HEK293 (cell line): ENCODE results near the gene EED.

Source experiments
- CTCF ChIA-PET: fragments of 350-600 bp; formaldehyde crosslinking; extraction: SDS; loops from one replicate; lab custom pipeline; 2021; ENCODE audit warnings: antibody characterized with exemption; lab: Yijun Ruan, JAX
- POLR2A ChIA-PET: fragments of 300-600 bp; formaldehyde crosslinking; extraction: SDS; loops from one replicate; lab custom pipeline; 2020; ENCODE audit warnings: antibody characterized with exemption, inconsistent platforms; lab: Yijun Ruan, JAX
- H3K27ac ChIP-seq: fragments of 200-500 bp; sonication (Bioruptor generic); 2 replicates; pipeline ENCODE4 v1.5.1; 2014; ENCODE audit warnings: low read depth, low read length, control low read depth, inconsistent platforms; ENCODE audit errors: extremely low read depth
- H3K36me3 ChIP-seq, 2 experiments: fragments of 200-500 bp in 1 of 2; sonication (Bioruptor generic) in 1 of 2; 1 replicate in 1 of 2; 2 replicates in 1 of 2; pipeline ENCODE4 v1.5.1; 2014 to 2017; ENCODE audit warnings: inconsistent platforms in 2 of 2, low read length in 2 of 2; ENCODE audit not compliant: control insufficient read depth in 2 of 2, insufficient read depth in 1 of 2
- H3K4me1 ChIP-seq: fragments of 200-500 bp; sonication (Bioruptor generic); 2 replicates; pipeline ENCODE4 v1.5.1; 2014; ENCODE audit warnings: mild to moderate bottlenecking, low read length, inconsistent platforms; ENCODE audit not compliant: control insufficient read depth, insufficient read depth
- H3K4me3 ChIP-seq: 2 replicates; pipeline ENCODE4 v1.5.1; 2011; ENCODE audit warnings: low read depth, mild to moderate bottlenecking, control low read depth, low read length, moderate library complexity
- H3K9me3 ChIP-seq: fragments of 200-500 bp; sonication (Bioruptor generic); 2 replicates; pipeline ENCODE4 v1.5.1; 2014; ENCODE audit warnings: low read depth, low read length, inconsistent platforms; ENCODE audit not compliant: control insufficient read depth, insufficient read depth
- BCL11B ChIP-seq: fragments of 450-650 bp; formaldehyde crosslinking; IDR thresholded peaks from 2 replicates; pipeline ENCODE4 v1.5.1; 2016; ENCODE audit warnings: low read depth, missing biosample characterization, missing genetic modification characterization
- FEZF1 ChIP-seq: fragments of 450-650 bp; formaldehyde crosslinking; IDR thresholded peaks from 2 replicates; pipeline ENCODE4 v1.5.1; 2016; ENCODE audit warnings: missing biosample characterization, missing genetic modification characterization
- HOXA7 ChIP-seq: sonication (generic); formaldehyde crosslinking; IDR thresholded peaks from 2 replicates; pipeline ENCODE4 v1.8.1; 2022; ENCODE audit warnings: missing genetic modification reagents, borderline replicate concordance
- KLF16 ChIP-seq: fragments of 450-650 bp; formaldehyde crosslinking; IDR thresholded peaks from 2 replicates; pipeline ENCODE4 v1.5.1; 2017; ENCODE audit warnings: missing biosample characterization, missing genetic modification characterization
- KLF7 ChIP-seq: fragments of 450-650 bp; formaldehyde crosslinking; IDR thresholded peaks from 2 replicates; pipeline ENCODE4 v1.5.1; 2016; ENCODE audit warnings: missing biosample characterization, missing genetic modification characterization, borderline replicate concordance
- PATZ1 ChIP-seq: fragments of 450-650 bp; formaldehyde crosslinking; IDR thresholded peaks from 2 replicates; pipeline ENCODE4 v1.5.1; 2016; ENCODE audit warnings: missing biosample characterization, missing genetic modification characterization
- PRDM6 ChIP-seq: fragments of 450-650 bp; formaldehyde crosslinking; IDR thresholded peaks from 2 replicates; pipeline ENCODE4 v1.5.1; 2017; ENCODE audit warnings: missing biosample characterization, missing genetic modification characterization
- YY1 ChIP-seq: fragments of 450-650 bp; formaldehyde crosslinking; IDR thresholded peaks from 2 replicates; pipeline ENCODE4 v1.5.1; 2018; ENCODE audit warnings: missing biosample characterization, missing genetic modification characterization
- ZFP37 ChIP-seq: fragments of 450-650 bp; formaldehyde crosslinking; IDR thresholded peaks from 2 replicates; pipeline ENCODE4 v1.5.1; 2016; ENCODE audit warnings: missing biosample characterization, missing genetic modification characterization
- ZNF138 ChIP-seq: fragments of 450-650 bp; formaldehyde crosslinking; IDR thresholded peaks from 2 replicates; pipeline ENCODE4 v1.5.1; 2016; ENCODE audit warnings: missing biosample characterization, missing genetic modification characterization, borderline replicate concordance
- ZNF266 ChIP-seq: fragments of 450-650 bp; formaldehyde crosslinking; IDR thresholded peaks from 2 replicates; pipeline ENCODE4 v1.5.1; 2016; ENCODE audit warnings: missing biosample characterization, missing genetic modification characterization, low read depth
- ZNF292 ChIP-seq: fragments of 450-650 bp; formaldehyde crosslinking; IDR thresholded peaks from 2 replicates; pipeline ENCODE4 v1.5.1; 2016; ENCODE audit warnings: low read depth, missing biosample characterization, missing genetic modification characterization, borderline replicate concordance
- ZNF302 ChIP-seq: fragments of 450-650 bp; formaldehyde crosslinking; IDR thresholded peaks from 2 replicates; pipeline ENCODE4 v1.5.1; 2016; ENCODE audit warnings: missing biosample characterization, missing genetic modification characterization, low read depth
- ZNF354C ChIP-seq: fragments of 450-650 bp; formaldehyde crosslinking; IDR thresholded peaks from 2 replicates; pipeline ENCODE4 v1.5.1; 2016; ENCODE audit warnings: missing biosample characterization, missing genetic modification characterization, low read depth, borderline replicate concordance
- ZNF404 ChIP-seq: fragments of 450-650 bp; formaldehyde crosslinking; IDR thresholded peaks from 2 replicates; pipeline ENCODE4 v1.5.1; 2017; ENCODE audit warnings: missing biosample characterization, missing genetic modification characterization
- ZNF423 ChIP-seq: fragments of 450-650 bp; formaldehyde crosslinking; IDR thresholded peaks from 2 replicates; pipeline ENCODE4 v1.5.1; 2016; ENCODE audit warnings: missing biosample characterization, missing genetic modification characterization
- ZNF426 ChIP-seq: fragments of 450-650 bp; formaldehyde crosslinking; IDR thresholded peaks from 2 replicates; pipeline ENCODE4 v1.5.1; 2017; ENCODE audit warnings: missing biosample characterization, missing genetic modification characterization, mild to moderate bottlenecking, inconsistent platforms, moderate library complexity
- ZNF529 ChIP-seq: fragments of 450-650 bp; formaldehyde crosslinking; IDR thresholded peaks from 2 replicates; pipeline ENCODE4 v1.5.1; 2017; ENCODE audit warnings: missing genetic modification characterization, missing biosample characterization; ENCODE audit not compliant: insufficient replicate concordance
- ZNF560 ChIP-seq: fragments of 450-650 bp; formaldehyde crosslinking; IDR thresholded peaks from 2 replicates; pipeline ENCODE4 v1.5.1; 2017; ENCODE audit warnings: missing biosample characterization, missing genetic modification characterization, borderline replicate concordance
- ZNF596 ChIP-seq: fragments of 450-650 bp; IDR thresholded peaks from 2 replicates; pipeline ENCODE4 v1.5.0; 2018; ENCODE audit warnings: missing biosample characterization, mild to moderate bottlenecking, missing genetic modification characterization, moderate library complexity
- ZNF654 ChIP-seq: fragments of 450-650 bp; formaldehyde crosslinking; IDR thresholded peaks from 2 replicates; pipeline ENCODE4 v1.5.1; 2016; ENCODE audit warnings: low read depth, missing biosample characterization, missing genetic modification characterization
- ZNF660 ChIP-seq: fragments of 450-650 bp; IDR thresholded peaks from 2 replicates; pipeline ENCODE4 v1.5.1; 2018; ENCODE audit warnings: missing biosample characterization, mild to moderate bottlenecking, missing genetic modification characterization
- ZNF677 ChIP-seq: fragments of 450-650 bp; IDR thresholded peaks from 2 replicates; pipeline ENCODE4 v1.5.0; 2018; ENCODE audit warnings: missing biosample characterization, mild to moderate bottlenecking, missing genetic modification characterization, moderate library complexity
- ZNF747 ChIP-seq: fragments of 450-650 bp; formaldehyde crosslinking; IDR thresholded peaks from 2 replicates; pipeline ENCODE4 v1.5.1; 2016; ENCODE audit warnings: missing biosample characterization, missing genetic modification characterization
- ZSCAN16 ChIP-seq: fragments of 450-650 bp; formaldehyde crosslinking; IDR thresholded peaks from 2 replicates; pipeline ENCODE4 v1.5.1; 2016; ENCODE audit warnings: missing biosample characterization, missing genetic modification characterization
- TF ChIP-seq, protein P1 (sequence below): fragments of 450-650 bp; formaldehyde crosslinking; IDR thresholded peaks from 2 replicates; pipeline ENCODE4 v1.5.1; 2016; ENCODE audit warnings: missing biosample characterization, missing genetic modification characterization
- TF ChIP-seq, protein P2 (sequence below): fragments of 450-650 bp; formaldehyde crosslinking; IDR thresholded peaks from 2 replicates; pipeline ENCODE4 v1.5.1; 2016; ENCODE audit warnings: missing biosample characterization, missing genetic modification characterization
- TF ChIP-seq, protein P3 (sequence below): fragments of 450-650 bp; formaldehyde crosslinking; IDR thresholded peaks from 2 replicates; pipeline ENCODE4 v1.5.1; 2016; ENCODE audit warnings: missing biosample characterization, missing genetic modification characterization

Gene EED

GRCh38 chr11:86262387-86262786 is 17.8 kb downstream of the EED start:
- TF ChIP-seq, protein P1, sequence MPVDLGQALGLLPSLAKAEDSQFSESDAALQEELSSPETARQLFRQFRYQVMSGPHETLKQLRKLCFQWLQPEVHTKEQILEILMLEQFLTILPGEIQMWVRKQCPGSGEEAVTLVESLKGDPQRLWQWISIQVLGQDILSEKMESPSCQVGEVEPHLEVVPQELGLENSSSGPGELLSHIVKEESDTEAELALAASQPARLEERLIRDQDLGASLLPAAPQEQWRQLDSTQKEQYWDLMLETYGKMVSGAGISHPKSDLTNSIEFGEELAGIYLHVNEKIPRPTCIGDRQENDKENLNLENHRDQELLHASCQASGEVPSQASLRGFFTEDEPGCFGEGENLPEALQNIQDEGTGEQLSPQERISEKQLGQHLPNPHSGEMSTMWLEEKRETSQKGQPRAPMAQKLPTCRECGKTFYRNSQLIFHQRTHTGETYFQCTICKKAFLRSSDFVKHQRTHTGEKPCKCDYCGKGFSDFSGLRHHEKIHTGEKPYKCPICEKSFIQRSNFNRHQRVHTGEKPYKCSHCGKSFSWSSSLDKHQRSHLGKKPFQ (tag by site-specific recombination), result no peak
- TF ChIP-seq BCL11B (tag by site-specific recombination) (no peak), ZNF302 (tag by site-specific recombination) (no peak), KLF16 (tag by site-specific recombination) (no peak), ZFP37 (tag by site-specific recombination) (no peak), ZNF677 (tag by site-specific recombination) (no peak), PATZ1 (tag by site-specific recombination) (no peak), ZNF423 (tag by site-specific recombination) (no peak), HOXA7 (CRISPR knock-in tag) (no peak), ZSCAN16 (tag by site-specific recombination) (no peak), ZNF596 (no peak), KLF7 (tag by site-specific recombination) (no peak), ZNF560 (no peak)
- TF ChIP-seq, protein P2, sequence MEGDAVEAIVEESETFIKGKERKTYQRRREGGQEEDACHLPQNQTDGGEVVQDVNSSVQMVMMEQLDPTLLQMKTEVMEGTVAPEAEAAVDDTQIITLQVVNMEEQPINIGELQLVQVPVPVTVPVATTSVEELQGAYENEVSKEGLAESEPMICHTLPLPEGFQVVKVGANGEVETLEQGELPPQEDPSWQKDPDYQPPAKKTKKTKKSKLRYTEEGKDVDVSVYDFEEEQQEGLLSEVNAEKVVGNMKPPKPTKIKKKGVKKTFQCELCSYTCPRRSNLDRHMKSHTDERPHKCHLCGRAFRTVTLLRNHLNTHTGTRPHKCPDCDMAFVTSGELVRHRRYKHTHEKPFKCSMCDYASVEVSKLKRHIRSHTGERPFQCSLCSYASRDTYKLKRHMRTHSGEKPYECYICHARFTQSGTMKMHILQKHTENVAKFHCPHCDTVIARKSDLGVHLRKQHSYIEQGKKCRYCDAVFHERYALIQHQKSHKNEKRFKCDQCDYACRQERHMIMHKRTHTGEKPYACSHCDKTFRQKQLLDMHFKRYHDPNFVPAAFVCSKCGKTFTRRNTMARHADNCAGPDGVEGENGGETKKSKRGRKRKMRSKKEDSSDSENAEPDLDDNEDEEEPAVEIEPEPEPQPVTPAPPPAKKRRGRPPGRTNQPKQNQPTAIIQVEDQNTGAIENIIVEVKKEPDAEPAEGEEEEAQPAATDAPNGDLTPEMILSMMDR (tag by site-specific recombination), result no peak
- TF ChIP-seq, protein P3, sequence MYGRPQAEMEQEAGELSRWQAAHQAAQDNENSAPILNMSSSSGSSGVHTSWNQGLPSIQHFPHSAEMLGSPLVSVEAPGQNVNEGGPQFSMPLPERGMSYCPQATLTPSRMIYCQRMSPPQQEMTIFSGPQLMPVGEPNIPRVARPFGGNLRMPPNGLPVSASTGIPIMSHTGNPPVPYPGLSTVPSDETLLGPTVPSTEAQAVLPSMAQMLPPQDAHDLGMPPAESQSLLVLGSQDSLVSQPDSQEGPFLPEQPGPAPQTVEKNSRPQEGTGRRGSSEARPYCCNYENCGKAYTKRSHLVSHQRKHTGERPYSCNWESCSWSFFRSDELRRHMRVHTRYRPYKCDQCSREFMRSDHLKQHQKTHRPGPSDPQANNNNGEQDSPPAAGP, result no peak
- Histone ChIP-seq H3K4me3 (no peak overlapping the region), H3K36me3 (peaks cover 7 to 59% of the 10 kb centered on the region in 2 experiments; a peak in 2 of 3 replicates), H3K9me3 (no peaks in the 10 kb centered on the region), H3K4me1 (no peaks in the 10 kb centered on the region), H3K27ac (no peak overlapping the region)
- POLR2A ChIA-PET, result interaction anchor here (0.6 to 1.7 kb wide), 3 partner anchors 17 to 598 kb away, joined by 3 to 12 read pairs (median 7); partner anchors contain the start of gene CREBZF
- CTCF ChIA-PET, result interaction anchor here (0.7 to 1.2 kb wide), 3 partner anchors 9 to 598 kb away, joined by 3 to 6 read pairs (median 4); partner anchors contain the start of gene CREBZF

GRCh38 chr11:86264649-86265048 is 20.1 kb downstream of the EED start:
- H3K4me1 ChIP-seq, result no peaks in the 10 kb centered on the region
- H3K9me3 ChIP-seq, result no peaks in the 10 kb centered on the region
- H3K4me3 ChIP-seq, result no peak overlapping the region
- POLR2A ChIA-PET, result no interaction called here
- no peak overlapping the region for H3K27ac ChIP-seq
- peaks cover 3 to 62% of the 10 kb centered on the region in 2 experiments; a peak in 1 of 3 replicates for H3K36me3 ChIP-seq
- CTCF ChIA-PET, result no interaction called here
- TF ChIP-seq PRDM6 (tag by site-specific recombination), result no peak
- no peak for TF ChIP-seq YY1
- no peak for TF ChIP-seq ZNF354C
- TF ChIP-seq FEZF1 (tag by site-specific recombination), result no peak
- TF ChIP-seq ZNF529 (tag by site-specific recombination), result no peak
- no peak for TF ChIP-seq ZNF660 (tag by site-specific recombination)
- no peak for TF ChIP-seq ZNF426 (tag by site-specific recombination)
- no peak for TF ChIP-seq ZNF292 (tag by site-specific recombination)
- TF ChIP-seq ZNF654 (tag by site-specific recombination), result no peak
- no peak for TF ChIP-seq ZNF138 (tag by site-specific recombination)
- no peak for TF ChIP-seq ZNF404 (tag by site-specific recombination)
- no peak for TF ChIP-seq ZNF266
- TF ChIP-seq ZNF747 (tag by site-specific recombination), result no peak
